Trophoblast cell (in vitro differentiated cells and primary cell): Measurements from ENCODE around the gene ANAPC2.

Experiments used
- DNase-seq, 2 donors: peaks; one replicate each; pipeline ENCODE4 v3.0.0-alpha.2; 2016
- H2AFZ ChIP-seq: 2 replicates; pipeline ENCODE4 v1.6.1; 2013; ENCODE audit warnings: low read length, moderate library complexity, mild to moderate bottlenecking; ENCODE audit not compliant: insufficient read depth, poor library complexity
- H2AK5ac ChIP-seq: 2 replicates; pipeline ENCODE4 v1.6.1; 2013; ENCODE audit warnings: mild to moderate bottlenecking, low read length
- H2BK120ac ChIP-seq: 2 replicates; pipeline ENCODE4 v1.6.1; 2013; ENCODE audit warnings: low read length, mild to moderate bottlenecking, moderate library complexity; ENCODE audit not compliant: insufficient read depth, poor library complexity
- H2BK12ac ChIP-seq: 2 replicates; pipeline ENCODE4 v1.6.1; 2013; ENCODE audit warnings: mild to moderate bottlenecking, low read length, moderate library complexity
- H2BK5ac ChIP-seq: 2 replicates; pipeline ENCODE4 v1.6.1; 2013; ENCODE audit warnings: low read length, low read depth, moderate library complexity, mild to moderate bottlenecking; ENCODE audit not compliant: poor library complexity
- H3K14ac ChIP-seq: 2 replicates; pipeline ENCODE4 v1.6.1; 2013; ENCODE audit warnings: mild to moderate bottlenecking, low read length
- H3K18ac ChIP-seq: 2 replicates; pipeline ENCODE4 v1.6.1; 2013; ENCODE audit warnings: mild to moderate bottlenecking, low read length
- H3K23ac ChIP-seq: 2 replicates; pipeline ENCODE4 v1.6.1; 2013; ENCODE audit warnings: low read length
- H3K27ac ChIP-seq: 2 replicates; pipeline ENCODE4 v1.5.1; 2013; ENCODE audit warnings: low read depth, mild to moderate bottlenecking, inconsistent platforms, low read length, moderate library complexity
- H3K27me3 ChIP-seq: 2 replicates; pipeline ENCODE4 v1.6.1; 2013; ENCODE audit warnings: inconsistent platforms, mild to moderate bottlenecking, low read length, moderate library complexity; ENCODE audit not compliant: insufficient read depth
- H3K36me3 ChIP-seq, 2 experiments: 1 replicate in 1 of 2; 2 replicates in 1 of 2; pipeline ENCODE4 v1.6.1; 2013; ENCODE audit warnings: low read length in 2 of 2, mild to moderate bottlenecking in 2 of 2, moderate library complexity in 1 of 2; ENCODE audit not compliant: insufficient read depth in 2 of 2, control insufficient read depth in 1 of 2
- H3K4ac ChIP-seq: 2 replicates; pipeline ENCODE4 v1.6.1; 2013; ENCODE audit warnings: low read depth, mild to moderate bottlenecking, low read length, moderate library complexity
- H3K4me1 ChIP-seq, 2 experiments: 1 replicate in 1 of 2; 2 replicates in 1 of 2; pipeline ENCODE4 v1.6.1; 2013; ENCODE audit warnings: low read length in 2 of 2, mild to moderate bottlenecking in 2 of 2, moderate library complexity in 1 of 2; ENCODE audit not compliant: insufficient read depth in 2 of 2, control insufficient read depth in 1 of 2
- H3K4me2 ChIP-seq: 2 replicates; pipeline ENCODE4 v1.6.1; 2013; ENCODE audit warnings: inconsistent platforms, mild to moderate bottlenecking, low read length, moderate library complexity
- H3K4me3 ChIP-seq: 2 replicates; pipeline ENCODE4 v1.5.1; 2013; ENCODE audit warnings: mild to moderate bottlenecking, low read depth, low read length, inconsistent platforms
- H3K79me1 ChIP-seq: one replicate; pipeline ENCODE4 v1.6.1; 2013; ENCODE audit warnings: low read length
- H3K79me2 ChIP-seq: 2 replicates; pipeline ENCODE4 v1.6.1; 2013; ENCODE audit warnings: low read length, mild to moderate bottlenecking; ENCODE audit not compliant: control insufficient read depth, insufficient read depth, poor library complexity
- H3K9ac ChIP-seq: 2 replicates; pipeline ENCODE4 v1.6.1; 2013; ENCODE audit warnings: mild to moderate bottlenecking, low read length
- H3K9me3 ChIP-seq: 2 replicates; pipeline ENCODE4 v1.6.1; 2013; ENCODE audit warnings: low read depth, mild to moderate bottlenecking, control low read depth, inconsistent platforms, low read length; ENCODE audit not compliant: insufficient read depth
- H4K12ac ChIP-seq: 2 replicates; pipeline ENCODE4 v1.6.1; 2013; ENCODE audit warnings: low read depth, mild to moderate bottlenecking, low read length, moderate library complexity
- H4K8ac ChIP-seq: 2 replicates; pipeline ENCODE4 v1.6.1; 2013; ENCODE audit warnings: low read depth, mild to moderate bottlenecking, low read length, moderate library complexity
- H4K91ac ChIP-seq: one replicate; pipeline ENCODE4 v1.6.1; 2013; ENCODE audit warnings: low read depth, mild to moderate bottlenecking, low read length, moderate library complexity
- WGBS: extraction: QIAGEN DNeasy Blood & Tissue Kit; methylation state at CpG from one replicate; pipeline ENCODE4 v1.1.7; 2013; ENCODE audit warnings: missing lambda C conversion rate; ENCODE audit not compliant: insufficient read length, insufficient coverage; ENCODE audit errors: extremely low coverage; 5-methylcytosine and 5-hydroxymethylcytosine counted together

The ANAPC2 gene

GRCh38 chr9:137205126-137206069, 17.0 kb upstream of the ANAPC2 start, which contains the start of the genes NDOR1 and TMEM203:
TSS of gene NDOR1 (plus strand) at chr9:137205700. CDS start at chr9:137205778, 78 bp downstream.
TSS of gene TMEM203 (minus strand) at chr9:137205648. CDS start at chr9:137205414, 234 bp downstream.
- H3K79me1 ChIP-seq = peaks cover 7% of the 10 kb centered on the region
- H3K23ac ChIP-seq = peak within 1 kb of the TSS; percentile 29
- H4K91ac ChIP-seq = peak within 1 kb of the TSS; percentile 89
- DNase-seq = peak; percentile 85 to 95
- peak within 1 kb of the TSS; percentile 97 for H3K18ac ChIP-seq
- H4K8ac ChIP-seq = peak within 1 kb of the TSS; percentile 99
- H2AFZ ChIP-seq = peak within 1 kb of the TSS; percentile 96
- WGBS = no CpG with 5 or more reads among the region's 98 CpGs
- H3K4me3 ChIP-seq = peak within 1 kb of the TSS; percentile 98
- H3K36me3 ChIP-seq = peaks cover 12 to 16% of the 10 kb centered on the region in 2 experiments
- H4K12ac ChIP-seq = peak within 1 kb of the TSS; percentile 98
- H3K4me2 ChIP-seq = peak within 1 kb of the TSS; percentile 85
- H3K14ac ChIP-seq = peak within 1 kb of the TSS; percentile 97
- no peaks in the 10 kb centered on the region for H3K9me3 ChIP-seq
- H3K4me1 ChIP-seq = peaks cover 16 to 20% of the 10 kb centered on the region in 2 experiments
- peak within 1 kb of the TSS; percentile 99 for H3K9ac ChIP-seq
- H3K27ac ChIP-seq = peak within 1 kb of the TSS; percentile 39
- H3K27me3 ChIP-seq = no peaks in the 10 kb centered on the region
- no peak within 1 kb of the TSS for H2BK12ac ChIP-seq
- peak within 1 kb of the TSS; percentile 65 for H2BK5ac ChIP-seq
- peak within 1 kb of the TSS; percentile 79 for H2BK120ac ChIP-seq
- H3K4ac ChIP-seq = peak within 1 kb of the TSS; percentile 96
- H3K79me2 ChIP-seq = peaks cover 18% of the 10 kb centered on the region
- peak within 1 kb of the TSS; percentile 90 for H2AK5ac ChIP-seq

- H2AK5ac ChIP-seq = peak overlapping the region; percentile 77
- H4K8ac ChIP-seq = peak overlapping the region; percentile 99
- no peaks in the 10 kb centered on the region for H3K9me3 ChIP-seq
- no peaks in the 10 kb centered on the region for H3K27me3 ChIP-seq
- H2BK12ac ChIP-seq = no peak overlapping the region
- H4K12ac ChIP-seq = peak overlapping the region; percentile 83
- H3K79me2 ChIP-seq = peaks cover 18% of the 10 kb centered on the region
- peak overlapping the region; percentile 67 for H3K14ac ChIP-seq
- H3K4me3 ChIP-seq = peak overlapping the region; percentile 98
- peak overlapping the region; percentile 86 for H3K9ac ChIP-seq
- no CpG with 5 or more reads among the region's 21 CpGs for WGBS
- H3K18ac ChIP-seq = peak overlapping the region; percentile 1
- H2AFZ ChIP-seq = no peak overlapping the region
- DNase-seq = no peak
- H3K23ac ChIP-seq = no peak overlapping the region
- H3K36me3 ChIP-seq = peaks cover 9 to 12% of the 10 kb centered on the region in 2 experiments
- H3K27ac ChIP-seq = no peak overlapping the region
- H2BK5ac ChIP-seq = no peak overlapping the region
- H3K4ac ChIP-seq = peak overlapping the region; percentile 77
- peaks cover 16 to 20% of the 10 kb centered on the region in 2 experiments for H3K4me1 ChIP-seq
- H3K79me1 ChIP-seq = peaks cover 7% of the 10 kb centered on the region
- peak overlapping the region; percentile 79 for H4K91ac ChIP-seq
- H2BK120ac ChIP-seq = no peak overlapping the region
- H3K4me2 ChIP-seq = peak overlapping the region; percentile 85
These were observed 16.4 kb upstream of the ANAPC2 start for GRCh38 chr9:137204731-137205125.

- H3K14ac ChIP-seq = no peak overlapping the region
- no peak for DNase-seq
- no peak overlapping the region for H3K4me3 ChIP-seq
- no peak overlapping the region for H4K8ac ChIP-seq
- H2BK5ac ChIP-seq = no peak overlapping the region
- no peak overlapping the region for H4K91ac ChIP-seq
- no peak overlapping the region for H3K4me2 ChIP-seq
- H3K27ac ChIP-seq = no peak overlapping the region
- H2BK12ac ChIP-seq = no peak overlapping the region
- H2BK120ac ChIP-seq = no peak overlapping the region
- H3K23ac ChIP-seq = no peak overlapping the region
- H3K27me3 ChIP-seq = no peaks in the 10 kb centered on the region
- H3K4ac ChIP-seq = no peak overlapping the region
- peaks cover 2 to 5% of the 10 kb centered on the region in 2 experiments for H3K36me3 ChIP-seq
- no peak overlapping the region for H2AK5ac ChIP-seq
- no peak overlapping the region for H3K9ac ChIP-seq
- no CpG with 5 or more reads among the region's 8 CpGs for WGBS
- H3K18ac ChIP-seq = no peak overlapping the region
- H3K9me3 ChIP-seq = no peaks in the 10 kb centered on the region
- H3K79me1 ChIP-seq = peaks cover 7% of the 10 kb centered on the region
- no peak overlapping the region for H4K12ac ChIP-seq
- H3K4me1 ChIP-seq = peaks cover 25 to 37% of the 10 kb centered on the region in 2 experiments
- H2AFZ ChIP-seq = no peak overlapping the region
- H3K79me2 ChIP-seq = peaks cover 18% of the 10 kb centered on the region
These were observed 14.6 kb upstream of the ANAPC2 start for GRCh38 chr9:137202966-137203365.

GRCh38 chr9:137201205-137201868, 13.0 kb upstream of the ANAPC2 start:
- peak overlapping the region; percentile 98 for H3K18ac ChIP-seq
- H2BK5ac ChIP-seq = peak overlapping the region; percentile 73
- peak overlapping the region; percentile 93 for H3K4me2 ChIP-seq
- peak overlapping the region; percentile 96 for H2AK5ac ChIP-seq
- H3K36me3 ChIP-seq = no peaks in the 10 kb centered on the region
- H3K14ac ChIP-seq = peak overlapping the region; percentile 97
- no peak overlapping the region for H2BK12ac ChIP-seq
- H3K4ac ChIP-seq = peak overlapping the region; percentile 85
- no peaks in the 10 kb centered on the region for H3K9me3 ChIP-seq
- peaks cover 17% of the 10 kb centered on the region for H3K79me2 ChIP-seq
- H2AFZ ChIP-seq = peak overlapping the region; percentile 89
- H2BK120ac ChIP-seq = peak overlapping the region; percentile 70
- H3K4me3 ChIP-seq = peak overlapping the region; percentile 85
- no CpG with 5 or more reads among the region's 23 CpGs for WGBS
- H3K23ac ChIP-seq = no peak overlapping the region
- DNase-seq = no peak
- H4K8ac ChIP-seq = peak overlapping the region; percentile 98
- peak overlapping the region; percentile 91 for H3K9ac ChIP-seq
- H3K4me1 ChIP-seq = peaks cover 21 to 43% of the 10 kb centered on the region in 2 experiments
- no peaks in the 10 kb centered on the region for H3K27me3 ChIP-seq
- H4K91ac ChIP-seq = peak overlapping the region; percentile 89
- peak overlapping the region; percentile 91 for H4K12ac ChIP-seq
- peak overlapping the region; percentile 39 for H3K27ac ChIP-seq
- H3K79me1 ChIP-seq = peaks cover 7% of the 10 kb centered on the region
